ENCODE results near the gene FOXO6.

The FOXO6 gene

GRCh38 chr1:41377397-41377796 is 16.2 kb downstream of the FOXO6 start (continued):
- TF ChIP-seq, protein P1, sequence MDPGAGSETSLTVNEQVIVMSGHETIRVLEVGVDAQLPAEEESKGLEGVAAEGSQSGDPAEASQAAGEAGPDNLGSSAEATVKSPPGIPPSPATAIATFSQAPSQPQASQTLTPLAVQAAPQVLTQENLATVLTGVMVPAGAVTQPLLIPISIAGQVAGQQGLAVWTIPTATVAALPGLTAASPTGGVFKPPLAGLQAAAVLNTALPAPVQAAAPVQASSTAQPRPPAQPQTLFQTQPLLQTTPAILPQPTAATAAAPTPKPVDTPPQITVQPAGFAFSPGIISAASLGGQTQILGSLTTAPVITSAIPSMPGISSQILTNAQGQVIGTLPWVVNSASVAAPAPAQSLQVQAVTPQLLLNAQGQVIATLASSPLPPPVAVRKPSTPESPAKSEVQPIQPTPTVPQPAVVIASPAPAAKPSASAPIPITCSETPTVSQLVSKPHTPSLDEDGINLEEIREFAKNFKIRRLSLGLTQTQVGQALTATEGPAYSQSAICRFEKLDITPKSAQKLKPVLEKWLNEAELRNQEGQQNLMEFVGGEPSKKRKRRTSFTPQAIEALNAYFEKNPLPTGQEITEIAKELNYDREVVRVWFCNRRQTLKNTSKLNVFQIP (CRISPR knock-in tag; IDR thresholded peaks at IDR 0.05; ENCODE audit: borderline replicate concordance, low read depth), result no peak
- TF ChIP-seq ESRRG (CRISPR knock-in tag; IDR thresholded peaks at IDR 0.05) (no peak), ARNTL (CRISPR knock-in tag; IDR thresholded peaks at IDR 0.05; ENCODE audit: borderline replicate concordance, low read depth) (no peak), ISL1 (CRISPR knock-in tag; IDR thresholded peaks at IDR 0.05) (no peak)

- TF ChIP-seq ZNF70 (CRISPR knock-in tag; IDR thresholded peaks at IDR 0.05) (no peak), PATZ1 (CRISPR knock-in tag; IDR thresholded peaks at IDR 0.05; ENCODE audit: borderline replicate concordance) (no peak), TOX (CRISPR knock-in tag; IDR thresholded peaks at IDR 0.05; ENCODE audit: borderline replicate concordance) (no peak), RARB (CRISPR knock-in tag; IDR thresholded peaks at IDR 0.05) (no peak)
- no peak for ATAC-seq
Measured at GRCh38 chr1:41378222-41378621, 17.0 kb downstream of the FOXO6 start.

DNA sequence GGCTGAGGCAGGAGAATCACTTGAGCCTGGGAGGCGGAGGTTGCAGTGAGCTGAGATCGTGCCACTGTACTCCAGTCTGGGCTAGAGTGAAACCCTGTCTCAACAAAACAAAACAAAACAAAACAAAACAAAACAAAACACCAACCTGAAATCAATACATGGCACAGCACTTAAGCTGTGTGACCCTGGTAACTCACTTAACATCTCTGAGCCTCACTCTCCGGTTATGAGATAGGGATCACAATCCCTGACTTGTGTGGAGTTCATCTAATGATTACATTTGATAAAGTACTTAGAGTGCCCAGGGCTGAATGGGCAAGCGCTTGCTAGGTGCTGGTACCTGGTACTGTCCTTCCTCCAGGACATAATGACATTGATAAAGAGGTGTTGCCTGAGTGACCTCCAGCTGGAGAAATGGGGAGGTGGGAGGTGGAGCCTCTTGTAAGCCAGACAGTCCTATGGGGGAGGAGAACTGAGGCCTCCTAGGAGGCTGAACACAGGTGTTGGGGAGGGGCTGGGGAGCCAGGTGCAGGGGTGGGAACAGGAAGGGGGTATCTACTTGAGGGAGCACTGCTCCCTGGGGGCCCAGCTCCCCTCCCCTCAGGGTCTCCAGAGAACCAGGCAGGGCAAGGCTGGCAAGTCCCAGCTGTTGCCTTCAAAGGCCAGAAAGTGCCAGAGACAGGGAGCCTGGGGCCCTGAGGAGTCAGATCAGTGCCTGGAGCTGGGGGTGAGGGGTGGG is 17.9 kb downstream of the FOXO6 start:
- TF ChIP-seq PPARA (CRISPR knock-in tag; IDR thresholded peaks at IDR 0.05; ENCODE audit: borderline replicate concordance) (no peak), ZC3H10 (CRISPR knock-in tag; IDR thresholded peaks at IDR 0.05) (no peak), ZNF8 (CRISPR knock-in tag; IDR thresholded peaks at IDR 0.05) (no peak), TSHZ2 (CRISPR knock-in tag; IDR thresholded peaks at IDR 0.05) (no peak), ZNF70 (CRISPR knock-in tag; IDR thresholded peaks at IDR 0.05) (no peak), PATZ1 (CRISPR knock-in tag; IDR thresholded peaks at IDR 0.05; ENCODE audit: borderline replicate concordance) (no peak), ZFP3 (CRISPR knock-in tag; IDR thresholded peaks at IDR 0.05) (no peak), ZFP30 (CRISPR knock-in tag; IDR thresholded peaks at IDR 0.05) (no peak), ARNTL (CRISPR knock-in tag; IDR thresholded peaks at IDR 0.05; ENCODE audit: borderline replicate concordance, low read depth) (no peak), SNAI2 (CRISPR knock-in tag; IDR thresholded peaks at IDR 0.05) (no peak), ZNF565 (CRISPR knock-in tag; conservative IDR thresholded peaks at IDR 0.05; ENCODE audit: low read depth) (no peak), ISL1 (CRISPR knock-in tag; IDR thresholded peaks at IDR 0.05) (no peak), GLIS3 (CRISPR knock-in tag; IDR thresholded peaks at IDR 0.05) (no peak), CREB5 (CRISPR knock-in tag; IDR thresholded peaks at IDR 0.05; ENCODE audit: low read depth) (no peak)
- TF ChIP-seq, protein P2, sequence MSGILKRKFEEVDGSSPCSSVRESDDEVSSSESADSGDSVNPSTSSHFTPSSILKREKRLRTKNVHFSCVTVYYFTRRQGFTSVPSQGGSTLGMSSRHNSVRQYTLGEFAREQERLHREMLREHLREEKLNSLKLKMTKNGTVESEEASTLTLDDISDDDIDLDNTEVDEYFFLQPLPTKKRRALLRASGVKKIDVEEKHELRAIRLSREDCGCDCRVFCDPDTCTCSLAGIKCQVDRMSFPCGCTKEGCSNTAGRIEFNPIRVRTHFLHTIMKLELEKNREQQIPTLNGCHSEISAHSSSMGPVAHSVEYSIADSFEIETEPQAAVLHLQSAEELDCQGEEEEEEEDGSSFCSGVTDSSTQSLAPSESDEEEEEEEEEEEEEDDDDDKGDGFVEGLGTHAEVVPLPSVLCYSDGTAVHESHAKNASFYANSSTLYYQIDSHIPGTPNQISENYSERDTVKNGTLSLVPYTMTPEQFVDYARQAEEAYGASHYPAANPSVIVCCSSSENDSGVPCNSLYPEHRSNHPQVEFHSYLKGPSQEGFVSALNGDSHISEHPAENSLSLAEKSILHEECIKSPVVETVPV (CRISPR knock-in tag; IDR thresholded peaks at IDR 0.05), result no peak
- TF ChIP-seq, protein P1 (CRISPR knock-in tag; IDR thresholded peaks at IDR 0.05; ENCODE audit: borderline replicate concordance, low read depth), result no peak
- no peak for ATAC-seq
